Trophoblast cell (in vitro differentiated cells and primary cell): ENCODE measurements around the gene GLI2.

ENCODE experiments used
- DNase-seq, 2 donors: peaks; one replicate each; pipeline ENCODE4 v3.0.0-alpha.2; 2016
- H2AFZ ChIP-seq: 2 replicates; pipeline ENCODE4 v1.6.1; 2013; ENCODE audit warnings: low read length, moderate library complexity, mild to moderate bottlenecking; ENCODE audit not compliant: insufficient read depth, poor library complexity
- H2AK5ac ChIP-seq: 2 replicates; pipeline ENCODE4 v1.6.1; 2013; ENCODE audit warnings: mild to moderate bottlenecking, low read length
- H2BK120ac ChIP-seq: 2 replicates; pipeline ENCODE4 v1.6.1; 2013; ENCODE audit warnings: low read length, mild to moderate bottlenecking, moderate library complexity; ENCODE audit not compliant: insufficient read depth, poor library complexity
- H2BK12ac ChIP-seq: 2 replicates; pipeline ENCODE4 v1.6.1; 2013; ENCODE audit warnings: mild to moderate bottlenecking, low read length, moderate library complexity
- H2BK5ac ChIP-seq: 2 replicates; pipeline ENCODE4 v1.6.1; 2013; ENCODE audit warnings: low read length, low read depth, moderate library complexity, mild to moderate bottlenecking; ENCODE audit not compliant: poor library complexity
- H3K14ac ChIP-seq: 2 replicates; pipeline ENCODE4 v1.6.1; 2013; ENCODE audit warnings: mild to moderate bottlenecking, low read length
- H3K18ac ChIP-seq: 2 replicates; pipeline ENCODE4 v1.6.1; 2013; ENCODE audit warnings: mild to moderate bottlenecking, low read length
- H3K23ac ChIP-seq: 2 replicates; pipeline ENCODE4 v1.6.1; 2013; ENCODE audit warnings: low read length
- H3K27ac ChIP-seq: 2 replicates; pipeline ENCODE4 v1.5.1; 2013; ENCODE audit warnings: low read depth, mild to moderate bottlenecking, inconsistent platforms, low read length, moderate library complexity
- H3K27me3 ChIP-seq: 2 replicates; pipeline ENCODE4 v1.6.1; 2013; ENCODE audit warnings: inconsistent platforms, mild to moderate bottlenecking, low read length, moderate library complexity; ENCODE audit not compliant: insufficient read depth
- H3K36me3 ChIP-seq, 2 experiments: 1 replicate in 1 of 2; 2 replicates in 1 of 2; pipeline ENCODE4 v1.6.1; 2013; ENCODE audit warnings: low read length in 2 of 2, mild to moderate bottlenecking in 2 of 2, moderate library complexity in 1 of 2; ENCODE audit not compliant: insufficient read depth in 2 of 2, control insufficient read depth in 1 of 2
- H3K4ac ChIP-seq: 2 replicates; pipeline ENCODE4 v1.6.1; 2013; ENCODE audit warnings: low read depth, mild to moderate bottlenecking, low read length, moderate library complexity
- H3K4me1 ChIP-seq, 2 experiments: 1 replicate in 1 of 2; 2 replicates in 1 of 2; pipeline ENCODE4 v1.6.1; 2013; ENCODE audit warnings: low read length in 2 of 2, mild to moderate bottlenecking in 2 of 2, moderate library complexity in 1 of 2; ENCODE audit not compliant: insufficient read depth in 2 of 2, control insufficient read depth in 1 of 2
- H3K4me2 ChIP-seq: 2 replicates; pipeline ENCODE4 v1.6.1; 2013; ENCODE audit warnings: inconsistent platforms, mild to moderate bottlenecking, low read length, moderate library complexity
- H3K4me3 ChIP-seq: 2 replicates; pipeline ENCODE4 v1.5.1; 2013; ENCODE audit warnings: mild to moderate bottlenecking, low read depth, low read length, inconsistent platforms
- H3K79me1 ChIP-seq: one replicate; pipeline ENCODE4 v1.6.1; 2013; ENCODE audit warnings: low read length
- H3K79me2 ChIP-seq: 2 replicates; pipeline ENCODE4 v1.6.1; 2013; ENCODE audit warnings: low read length, mild to moderate bottlenecking; ENCODE audit not compliant: control insufficient read depth, insufficient read depth, poor library complexity
- H3K9ac ChIP-seq: 2 replicates; pipeline ENCODE4 v1.6.1; 2013; ENCODE audit warnings: mild to moderate bottlenecking, low read length
- H3K9me3 ChIP-seq: 2 replicates; pipeline ENCODE4 v1.6.1; 2013; ENCODE audit warnings: low read depth, mild to moderate bottlenecking, control low read depth, inconsistent platforms, low read length; ENCODE audit not compliant: insufficient read depth
- H4K12ac ChIP-seq: 2 replicates; pipeline ENCODE4 v1.6.1; 2013; ENCODE audit warnings: low read depth, mild to moderate bottlenecking, low read length, moderate library complexity
- H4K8ac ChIP-seq: 2 replicates; pipeline ENCODE4 v1.6.1; 2013; ENCODE audit warnings: low read depth, mild to moderate bottlenecking, low read length, moderate library complexity
- H4K91ac ChIP-seq: one replicate; pipeline ENCODE4 v1.6.1; 2013; ENCODE audit warnings: low read depth, mild to moderate bottlenecking, low read length, moderate library complexity
- WGBS: extraction: QIAGEN DNeasy Blood & Tissue Kit; methylation state at CpG from one replicate; pipeline ENCODE4 v1.1.7; 2013; ENCODE audit warnings: missing lambda C conversion rate; ENCODE audit not compliant: insufficient read length, insufficient coverage; ENCODE audit errors: extremely low coverage; 5-methylcytosine and 5-hydroxymethylcytosine counted together

Gene GLI2

GRCh38 chr2:120744817-120745216, 9.1 kb downstream of the GLI2 start:
- H3K9ac ChIP-seq = no peak overlapping the region
- DNase-seq = no peak
- no peak overlapping the region for H3K27ac ChIP-seq
- H4K8ac ChIP-seq = no peak overlapping the region
- no peak overlapping the region for H4K91ac ChIP-seq
- H3K4ac ChIP-seq = no peak overlapping the region
- peaks cover 7 to 9% of the 10 kb centered on the region in 2 experiments for H3K4me1 ChIP-seq
- peaks cover 3% of the 10 kb centered on the region for H3K79me2 ChIP-seq
- H3K27me3 ChIP-seq = no peaks in the 10 kb centered on the region
- no peaks in the 10 kb centered on the region for H3K9me3 ChIP-seq
- no peak overlapping the region for H3K23ac ChIP-seq
- H4K12ac ChIP-seq = no peak overlapping the region
- peaks cover 4% of the 10 kb centered on the region for H3K79me1 ChIP-seq
- no peak overlapping the region for H3K14ac ChIP-seq
- H2BK5ac ChIP-seq = no peak overlapping the region
- H2AK5ac ChIP-seq = no peak overlapping the region
- no peaks in the 10 kb centered on the region for H3K36me3 ChIP-seq
- H3K4me2 ChIP-seq = no peak overlapping the region
- no peak overlapping the region for H3K4me3 ChIP-seq
- H3K18ac ChIP-seq = no peak overlapping the region
- no peak overlapping the region for H2BK120ac ChIP-seq
- no peak overlapping the region for H2BK12ac ChIP-seq
- H2AFZ ChIP-seq = no peak overlapping the region

GRCh38 chr2:120745420-120746111, 9.9 kb downstream of the GLI2 start:
- H3K9ac ChIP-seq = no peak overlapping the region
- no peak overlapping the region for H2BK120ac ChIP-seq
- H3K18ac ChIP-seq = no peak overlapping the region
- H3K79me1 ChIP-seq = peaks cover 4% of the 10 kb centered on the region
- no peak overlapping the region for H2BK5ac ChIP-seq
- no peak for DNase-seq
- no peaks in the 10 kb centered on the region for H3K9me3 ChIP-seq
- H4K91ac ChIP-seq = no peak overlapping the region
- no peak overlapping the region for H2AFZ ChIP-seq
- no peaks in the 10 kb centered on the region for H3K27me3 ChIP-seq
- no peak overlapping the region for H3K23ac ChIP-seq
- no peak overlapping the region for H2BK12ac ChIP-seq
- H3K14ac ChIP-seq = no peak overlapping the region
- no CpG with 5 or more reads among the region's 6 CpGs for WGBS
- no peak overlapping the region for H4K12ac ChIP-seq
- H3K79me2 ChIP-seq = peaks cover 3% of the 10 kb centered on the region
- peaks cover 7 to 9% of the 10 kb centered on the region in 2 experiments for H3K4me1 ChIP-seq
- H3K27ac ChIP-seq = no peak overlapping the region
- H3K4me2 ChIP-seq = no peak overlapping the region
- H3K36me3 ChIP-seq = no peaks in the 10 kb centered on the region
- H3K4ac ChIP-seq = no peak overlapping the region
- no peak overlapping the region for H4K8ac ChIP-seq
- no peak overlapping the region for H2AK5ac ChIP-seq
- no peak overlapping the region for H3K4me3 ChIP-seq

- Histone ChIP-seq H3K27ac (no peak overlapping the region), H3K18ac (no peak overlapping the region), H3K4me1 (peaks cover 4 to 6% of the 10 kb centered on the region in 2 experiments), H2BK5ac (no peak overlapping the region), H3K23ac (no peak overlapping the region), H3K27me3 (no peaks in the 10 kb centered on the region), H4K12ac (no peak overlapping the region), H4K8ac (no peak overlapping the region), H2BK12ac (no peak overlapping the region), H2BK120ac (no peak overlapping the region), H3K4me2 (no peak overlapping the region), H2AFZ (no peak overlapping the region), H2AK5ac (no peak overlapping the region), H4K91ac (no peak overlapping the region), H3K79me1 (peaks cover 4% of the 10 kb centered on the region), H3K4me3 (no peak overlapping the region), H3K79me2 (peaks cover 3% of the 10 kb centered on the region), H3K36me3 (no peaks in the 10 kb centered on the region), H3K4ac (no peak overlapping the region), H3K14ac (no peak overlapping the region), H3K9me3 (no peaks in the 10 kb centered on the region), H3K9ac (no peak overlapping the region)
- no peak for DNase-seq
- WGBS = no CpG with 5 or more reads among the region's 4 CpGs
Measured at GRCh38 chr2:120746144-120746543, 10.5 kb downstream of the GLI2 start.

GRCh38 chr2:120747281-120747680, 11.6 kb downstream of the GLI2 start:
- H3K27me3 ChIP-seq = no peaks in the 10 kb centered on the region
- no peak overlapping the region for H2BK5ac ChIP-seq
- no peak overlapping the region for H2BK120ac ChIP-seq
- no peak overlapping the region for H2BK12ac ChIP-seq
- no peak overlapping the region for H3K27ac ChIP-seq
- H3K23ac ChIP-seq = no peak overlapping the region
- H4K8ac ChIP-seq = no peak overlapping the region
- no peak overlapping the region for H3K4me3 ChIP-seq
- H4K91ac ChIP-seq = no peak overlapping the region
- H3K4me2 ChIP-seq = no peak overlapping the region
- no peaks in the 10 kb centered on the region for H3K79me1 ChIP-seq
- H4K12ac ChIP-seq = no peak overlapping the region
- H3K4ac ChIP-seq = no peak overlapping the region
- no CpG with 5 or more reads among the region's 2 CpGs for WGBS
- no peaks in the 10 kb centered on the region for H3K4me1 ChIP-seq
- H3K18ac ChIP-seq = no peak overlapping the region
- H3K36me3 ChIP-seq = no peaks in the 10 kb centered on the region
- H3K9ac ChIP-seq = no peak overlapping the region
- no peaks in the 10 kb centered on the region for H3K79me2 ChIP-seq
- no peak for DNase-seq
- H3K14ac ChIP-seq = no peak overlapping the region
- no peak overlapping the region for H2AK5ac ChIP-seq
- no peak overlapping the region for H2AFZ ChIP-seq
- no peaks in the 10 kb centered on the region for H3K9me3 ChIP-seq
